GM12878 (cell line): Measurements from ENCODE around the gene CARF. TPM values are rescaled to one million over a fixed set of nuclear protein-coding genes. Genes with fewer than 3 reads are reported as not detected.

Source experiments
- CBX5 ChIP-seq: sonication (generic); IDR thresholded peaks from 2 replicates; pipeline ENCODE4 v1.6.1; 2016; ENCODE audit warnings: low read depth, moderate library complexity, mild to moderate bottlenecking, inconsistent platforms
- CUX1 ChIP-seq: IDR thresholded peaks from 2 replicates; pipeline ENCODE4 v1.6.1; 2012; ENCODE audit warnings: improper control_type of control experiment, low read depth, low read length; ENCODE audit not compliant: insufficient replicate concordance
- KDM1A ChIP-seq: fragments of 200-600 bp; sonication (generic); IDR thresholded peaks from 2 replicates; pipeline ENCODE4 v1.6.1; 2016; ENCODE audit warnings: borderline replicate concordance
- MXI1 ChIP-seq: fragments of 150-350 bp; IDR thresholded peaks from 2 replicates; pipeline ENCODE4 v1.6.1; 2011; ENCODE audit warnings: low read depth, mild to moderate bottlenecking, inconsistent platforms, low read length, improper control_type of control experiment
- RELA ChIP-seq: fragments of 450-650 bp; IDR thresholded peaks from 2 replicates; pipeline ENCODE4 v1.8.0; 2014; ENCODE audit warnings: borderline replicate concordance; ENCODE audit not compliant: partially characterized antibody
- STAT3 ChIP-seq: IDR thresholded peaks from 2 replicates; pipeline ENCODE4 v1.6.1; 2011; ENCODE audit warnings: low read depth, low read length, improper control_type of control experiment
- ZBTB4 ChIP-seq: fragments of 450-650 bp; formaldehyde crosslinking; IDR thresholded peaks from 2 replicates; pipeline ENCODE4 v1.4.0; 2022; ENCODE audit warnings: mild to moderate bottlenecking, moderate library complexity
- ZNF274 ChIP-seq: IDR thresholded peaks from one replicate; pipeline ENCODE4 v1.8.0; 2011; ENCODE audit not compliant: insufficient read length, insufficient read depth
- ZNF384 ChIP-seq: IDR thresholded peaks from 2 replicates; pipeline ENCODE4 v1.6.1; 2012; ENCODE audit warnings: low read depth, mild to moderate bottlenecking, low read length, improper control_type of control experiment, borderline replicate concordance
- polyA plus RNA-seq, 11 experiments: library from polyadenylated mRNA; depleted of rRNA in 4 of 11; unstranded in 6 of 11; stranded (reverse) in 5 of 11; fragments of >200 nt; fragmentation: Nextera tagmentation in 4 of 11; fragmentation: Illumina TruSeq in 1 of 11; extraction: Ambion mirVana in 4 of 11; extraction: Trizol in 1 of 11; gene quantifications; 1 replicate in 1 of 11; 2 replicates in 10 of 11; pipeline versions ENCODE4 v1.2.1 to v1.2.3, GENCODE V29; 2011 to 2016; ENCODE audit warnings: inconsistent platforms in 2 of 11, missing spikeins in 2 of 11, low read depth in 1 of 11
- total RNA-seq, 4 experiments: library from RNA; depleted of rRNA in 3 of 4; stranded (reverse); fragments of >200 nt in 3 of 4; fragmentation: Illumina TruSeq in 1 of 4; extraction: Trizol in 1 of 4; gene quantifications; 2 replicates each; pipeline versions ENCODE4 v1.2.1 to v1.2.3, GENCODE V29; 2013 to 2021

The CARF gene
- total and polyA plus RNA-seq, 10 of the 15 experiments (the other 5 are each of a cell fraction or from before 2014, with no cell fraction given) = 1.8 to 11.5 (median 6.9) TPM

GRCh38 chr2:203018181-203018580, 106.1 kb downstream of the CARF start (continued):
- TF ChIP-seq ZBTB4 (CRISPR knock-in tag) (no peak), KDM1A (no peak), MXI1 (no peak; the same call in 1 of the 2 replicates), RELA (no peak), STAT3 (peak; percentile 52; the same call in 1 of the 2 replicates), CBX5 (no peak), ZNF274 (no peak), ZNF384 (peak; percentile 97), CUX1 (peak; percentile 51)
